UCSD-AML1 (cell line): ENCODE results near the gene SORCS2.

Source experiments
- DNase-seq: peaks from one replicate; lab custom pipeline; 2025; ENCODE audit not compliant: unreplicated experiment; lab: John Stamatoyannopoulos, UW

Gene SORCS2

GRCh38 chr4:7241597-7242125 lies 49.3 kb downstream of the SORCS2 start:
- DNase-seq = no peak

- no peak for DNase-seq
Observed at GRCh38 chr4:7242766-7243165, 50.4 kb downstream of the SORCS2 start.

- DNase-seq = no peak
Observed at GRCh38 chr4:7243609-7244330, 51.4 kb downstream of the SORCS2 start.

GRCh38 chr4:7244331-7244665 lies 52.0 kb downstream of the SORCS2 start:
- DNase-seq = no peak

GRCh38 chr4:7244751-7245320 lies 52.5 kb downstream of the SORCS2 start:
- no peak for DNase-seq

- DNase-seq = no peak
Observed at GRCh38 chr4:7247521-7247920, 55.2 kb downstream of the SORCS2 start.

- no peak for DNase-seq
Observed at GRCh38 chr4:7247946-7248345, 55.6 kb downstream of the SORCS2 start.

- DNase-seq = no peak
Observed at GRCh38 chr4:7248857-7249256, 56.5 kb downstream of the SORCS2 start.

GRCh38 chr4:7251321-7251720 lies 59.0 kb downstream of the SORCS2 start:
- no peak for DNase-seq

- DNase-seq = no peak
Observed at GRCh38 chr4:7252051-7252450, 59.7 kb downstream of the SORCS2 start.

GRCh38 chr4:7252510-7253340 lies 60.4 kb downstream of the SORCS2 start:
- DNase-seq = no peak

- DNase-seq = no peak
Observed at GRCh38 chr4:7253341-7253700, 61.0 kb downstream of the SORCS2 start.

GRCh38 chr4:7253837-7254236 lies 61.5 kb downstream of the SORCS2 start:
- DNase-seq = no peak

- no peak for DNase-seq
Observed at GRCh38 chr4:7254736-7255487, 62.6 kb downstream of the SORCS2 start.

- DNase-seq = no peak
Observed at GRCh38 chr4:7255488-7255881, 63.1 kb downstream of the SORCS2 start.

GRCh38 chr4:7255996-7256395 lies 63.7 kb downstream of the SORCS2 start:
- no peak for DNase-seq

GRCh38 chr4:7256984-7257810 lies 64.9 kb downstream of the SORCS2 start:
- no peak for DNase-seq

- no peak for DNase-seq
Observed at GRCh38 chr4:7259039-7259438, 66.7 kb downstream of the SORCS2 start.

GRCh38 chr4:7260569-7260968 lies 68.2 kb downstream of the SORCS2 start:
- no peak for DNase-seq

GRCh38 chr4:7261087-7261486 lies 68.7 kb downstream of the SORCS2 start:
- no peak for DNase-seq
